Cardiac muscle cell (in vitro differentiated cells and primary cell): ENCODE data around the gene TSPAN13. TPM values are rescaled to one million over a fixed set of nuclear protein-coding genes. Genes with fewer than 3 reads are reported as not detected.

Experiments used
- DNase-seq, 2 donors: peaks; one replicate each; pipeline versions ENCODE4 v3.0.0 to v3.0.0-alpha.2; 2010 to 2017; ENCODE audit warnings: low read depth in 1 of 2, low spot score in 1 of 2
- H3K27ac ChIP-seq: fragments of 200-600 bp; sonication (generic); 2 replicates; pipeline ENCODE4 v1.5.1; 2016
- H3K27me3 ChIP-seq: fragments of 200-600 bp; sonication (generic); 2 replicates; pipeline ENCODE4 v1.6.0; 2016; ENCODE audit warnings: control low read depth
- H3K36me3 ChIP-seq: fragments of 200-600 bp; sonication (generic); 2 replicates; pipeline ENCODE4 v1.5.1; 2016; ENCODE audit warnings: control low read depth
- H3K4me1 ChIP-seq: fragments of 200-600 bp; sonication (generic); 2 replicates; pipeline ENCODE4 v1.8.1; 2017; ENCODE audit warnings: low read depth, mild to moderate bottlenecking, mixed run types
- H3K4me3 ChIP-seq: fragments of 200-600 bp; sonication (generic); 2 replicates; pipeline ENCODE4 v1.5.1; 2016; ENCODE audit warnings: mild to moderate bottlenecking
- H3K9me3 ChIP-seq: fragments of 200-600 bp; sonication (generic); 2 replicates; pipeline ENCODE4 v1.5.1; 2017; ENCODE audit warnings: low read depth, mild to moderate bottlenecking, control low read depth
- CTCF ChIP-seq: IDR thresholded peaks from 2 replicates; pipeline ENCODE4 v1.5.1; 2012; ENCODE audit warnings: low read depth, mild to moderate bottlenecking, low read length
- polyA plus RNA-seq: library from polyadenylated mRNA; unstranded; fragments of >200 nt; fragmentation: Nextera tagmentation; extraction: Ambion mirVana; gene quantifications from 2 replicates; pipeline ENCODE4 v1.2.1, GENCODE V29; 2016
- total RNA-seq: library from RNA; depleted of rRNA; stranded (reverse); fragments of >200 nt; gene quantifications from 2 replicates; pipeline ENCODE4 v1.2.3, GENCODE V29; 2016

TSPAN13 gene
- total and polyA plus RNA-seq, 2 experiments from 2014 or later, result 34.2 to 152 TPM

GRCh38 chr7:16803125-16803524, 49.6 kb downstream of the TSPAN13 start:
- no peaks in the 10 kb centered on the region for H3K36me3 ChIP-seq
- H3K9me3 ChIP-seq, result no peaks in the 10 kb centered on the region
- no peak for TF ChIP-seq CTCF
- H3K4me3 ChIP-seq, result no peak overlapping the region
- no peak for DNase-seq
- no peaks in the 10 kb centered on the region for H3K27me3 ChIP-seq
- no peaks in the 10 kb centered on the region for H3K4me1 ChIP-seq
- no peak overlapping the region for H3K27ac ChIP-seq

- DNase-seq, result no peak
- H3K27ac ChIP-seq, result no peak overlapping the region
- H3K4me1 ChIP-seq, result no peaks in the 10 kb centered on the region
- TF ChIP-seq CTCF, result no peak
- H3K4me3 ChIP-seq, result no peak overlapping the region
- H3K9me3 ChIP-seq, result no peaks in the 10 kb centered on the region
- H3K36me3 ChIP-seq, result no peaks in the 10 kb centered on the region
- no peaks in the 10 kb centered on the region for H3K27me3 ChIP-seq
Measured at GRCh38 chr7:16803881-16804673, 50.5 kb downstream of the TSPAN13 start.

- no peaks in the 10 kb centered on the region for H3K27me3 ChIP-seq
- no peak within 1 kb of the TSS for H3K27ac ChIP-seq
- DNase-seq, result no peak
- no peaks in the 10 kb centered on the region for H3K9me3 ChIP-seq
- no peak within 1 kb of the TSS for H3K4me3 ChIP-seq
- H3K4me1 ChIP-seq, result no peaks in the 10 kb centered on the region
- H3K36me3 ChIP-seq, result no peaks in the 10 kb centered on the region
- TF ChIP-seq CTCF, result no peak
Measured at GRCh38 chr7:16804674-16805439, 51.3 kb downstream of the TSPAN13 start, which contains the start of gene AGR2. TSS of gene AGR2 (minus strand) at chr7:16804999. CDS start at chr7:16801796, 3,203 bp downstream.

GRCh38 chr7:16805441-16805840, 51.9 kb downstream of the TSPAN13 start:
- no peaks in the 10 kb centered on the region for H3K36me3 ChIP-seq
- H3K27ac ChIP-seq, result no peak overlapping the region
- H3K27me3 ChIP-seq, result no peaks in the 10 kb centered on the region
- TF ChIP-seq CTCF, result no peak
- H3K4me1 ChIP-seq, result no peaks in the 10 kb centered on the region
- H3K4me3 ChIP-seq, result no peak overlapping the region
- no peak for DNase-seq
- H3K9me3 ChIP-seq, result no peaks in the 10 kb centered on the region

- H3K36me3 ChIP-seq, result no peaks in the 10 kb centered on the region
- no peaks in the 10 kb centered on the region for H3K4me1 ChIP-seq
- DNase-seq, result no peak
- no peak overlapping the region for H3K27ac ChIP-seq
- TF ChIP-seq CTCF, result no peak
- H3K27me3 ChIP-seq, result no peaks in the 10 kb centered on the region
- no peak overlapping the region for H3K4me3 ChIP-seq
- no peaks in the 10 kb centered on the region for H3K9me3 ChIP-seq
Measured at GRCh38 chr7:16810112-16810511, 56.6 kb downstream of the TSPAN13 start.
